Measurements from ENCODE around the gene ZSWIM1.
"Not testable (repeated sequence)": the region's sequence is repeated elsewhere in the genome, so short reads cannot be mapped to it uniquely, and the experiment has no call there.

The ZSWIM1 gene

DNA sequence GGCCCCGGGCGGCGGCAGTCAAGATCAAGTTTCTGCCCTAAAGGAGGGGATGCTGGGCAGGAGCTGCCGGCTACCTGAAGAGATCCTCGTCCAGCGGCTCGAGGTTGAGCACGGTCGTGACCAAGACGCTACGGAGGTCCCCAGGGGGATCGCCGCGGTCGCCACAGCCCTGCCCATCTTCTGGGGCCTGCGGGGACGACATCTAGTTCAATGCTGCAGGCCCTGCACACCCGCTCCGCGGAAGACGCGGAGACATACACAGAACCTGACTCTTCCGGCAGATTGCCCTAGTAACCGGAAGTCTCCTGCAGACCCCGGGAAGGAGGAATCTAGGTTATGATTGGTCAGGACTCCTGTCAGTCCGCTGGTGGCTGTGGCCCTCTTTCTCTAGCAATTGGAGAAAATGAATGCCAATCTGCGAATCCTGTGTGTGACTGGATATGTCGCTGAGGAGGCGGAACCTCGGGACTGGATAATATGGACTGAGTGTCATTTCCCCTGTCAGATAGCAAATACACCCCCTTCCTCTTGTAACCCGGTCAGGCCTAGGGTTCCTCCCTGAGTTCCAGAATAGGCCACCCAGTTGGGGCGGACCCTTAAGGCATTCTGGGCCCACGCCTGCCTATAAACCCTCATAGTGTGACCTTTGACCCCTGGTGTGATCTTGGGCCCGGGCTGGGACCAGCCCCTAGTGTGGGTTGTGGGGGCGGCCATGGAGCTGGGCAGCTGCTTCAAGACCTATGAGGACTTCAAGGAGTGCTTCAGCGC is 23.7 kb upstream of the ZSWIM1 start, which contains the start of the genes ACOT8 and ZSWIM3:
TSS of gene ACOT8 (minus strand) at position 279 of the 768 bp plus-strand sequence. CDS start at position 202, 77 bp downstream.
TSS of gene ZSWIM3 (plus strand) at position 501 of the 768 bp plus-strand sequence. CDS start at position 713, 212 bp downstream.
- peak; percentile 92 for DNase-seq

DNA sequence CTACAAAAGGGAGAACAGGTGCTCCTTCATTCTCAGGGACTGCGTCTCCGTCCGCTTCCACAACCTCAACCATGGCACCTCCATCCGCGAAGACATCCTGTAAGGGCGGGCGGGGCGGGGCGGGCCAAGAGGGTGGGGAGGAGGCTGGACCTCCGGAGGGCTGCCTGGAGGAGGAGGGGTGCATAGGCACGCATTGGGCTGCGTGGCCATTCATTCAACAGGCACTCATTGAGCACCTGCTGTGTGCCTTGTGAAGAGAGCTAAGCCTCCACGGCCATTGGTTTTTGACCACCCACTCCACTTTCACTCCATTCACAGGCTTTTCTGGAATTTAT is 23.2 kb upstream of the ZSWIM1 start:
- peak; percentile 65 for DNase-seq

DNA sequence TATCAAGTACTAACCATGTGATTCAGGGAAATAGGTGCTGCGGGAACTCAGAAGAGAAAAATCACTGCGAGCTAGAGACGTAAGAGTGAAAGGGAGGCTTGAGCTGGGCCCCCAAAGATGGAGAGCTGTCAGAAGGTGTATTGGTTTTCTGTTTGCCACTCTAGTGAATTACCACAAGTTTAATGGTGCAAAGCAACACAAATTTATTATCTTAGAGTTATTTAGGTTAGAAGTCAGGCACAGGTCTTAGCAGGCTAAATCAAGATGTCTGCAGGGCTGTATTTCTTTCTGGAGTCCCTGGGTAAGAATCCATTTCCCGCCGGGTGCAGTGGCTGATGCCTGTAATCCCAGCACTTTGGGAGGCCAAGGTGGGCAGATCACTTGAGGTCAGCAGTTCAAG is 21.1 kb upstream of the ZSWIM1 start:
- no peak for DNase-seq

DNA sequence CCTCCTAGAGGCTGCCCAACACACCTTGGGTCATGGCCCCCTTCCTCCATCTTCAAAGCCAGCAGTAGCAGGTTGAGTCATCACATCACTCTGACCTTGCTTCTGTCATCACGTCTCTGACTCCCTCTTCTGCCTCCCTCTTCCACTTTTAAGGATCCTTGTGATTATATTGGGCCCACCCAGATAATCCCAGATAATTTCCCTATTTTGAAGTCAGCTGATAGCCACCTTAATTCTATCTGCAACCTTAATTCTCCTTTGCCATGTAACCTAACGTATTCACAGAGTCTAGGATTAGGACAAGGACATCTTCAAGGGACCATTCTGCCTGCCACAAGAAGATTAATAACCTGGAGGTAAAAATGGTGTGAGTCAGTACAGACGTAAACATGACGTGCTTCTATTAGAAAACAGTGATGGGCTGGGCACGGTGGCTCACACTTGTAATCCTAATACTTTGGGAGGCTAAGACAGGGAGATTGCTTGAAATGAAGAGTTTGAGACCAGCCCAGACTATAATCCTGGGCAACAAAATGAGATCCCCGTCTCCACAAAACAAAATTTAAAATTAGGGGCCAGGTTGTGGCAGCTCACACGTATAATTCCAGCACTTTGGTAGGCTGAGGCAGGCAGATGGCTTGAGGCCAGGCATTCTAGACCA is 20.3 kb upstream of the ZSWIM1 start:
- no peak for DNase-seq

DNA sequence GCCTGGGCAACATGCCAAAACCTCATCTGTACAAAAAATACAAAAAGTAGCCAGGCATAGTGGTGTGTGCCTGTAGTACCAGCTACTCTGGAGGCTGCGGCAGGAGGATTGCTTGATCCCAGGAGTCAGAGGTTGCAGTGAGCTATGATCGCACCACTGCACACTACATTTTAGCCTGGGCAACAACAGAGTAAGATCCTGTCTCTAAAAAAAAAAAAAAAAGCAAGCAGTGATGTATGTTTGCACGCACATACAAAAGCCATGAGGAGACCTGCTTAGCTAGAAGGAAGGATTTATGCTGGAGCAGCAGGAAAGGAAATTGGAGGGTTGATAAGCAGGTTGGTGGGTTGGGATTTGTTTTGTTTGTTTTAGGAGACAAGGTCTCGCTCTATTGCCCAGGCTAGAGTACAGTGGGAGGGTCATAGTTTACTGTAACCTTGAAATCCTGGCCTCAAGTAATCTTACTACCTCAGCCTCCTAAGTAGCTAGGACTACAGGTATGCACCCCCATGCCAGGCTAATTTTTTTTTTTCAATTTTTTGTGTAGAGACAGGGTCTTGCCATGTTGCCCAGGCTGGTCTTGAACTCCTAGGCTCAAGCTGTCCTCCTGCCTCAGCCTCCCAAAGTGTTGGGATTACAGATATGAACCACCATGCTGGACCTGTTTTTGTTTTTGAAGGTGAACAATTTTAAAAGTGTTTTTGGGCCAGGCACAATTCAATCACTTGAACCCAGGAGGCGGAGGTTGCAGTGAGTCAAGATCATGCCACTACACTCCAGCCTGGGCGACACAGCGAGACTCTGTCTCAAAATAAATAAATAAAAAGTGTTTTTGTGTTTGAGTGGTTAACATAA is 19.6 kb upstream of the ZSWIM1 start:
- no peak for DNase-seq

DNA sequence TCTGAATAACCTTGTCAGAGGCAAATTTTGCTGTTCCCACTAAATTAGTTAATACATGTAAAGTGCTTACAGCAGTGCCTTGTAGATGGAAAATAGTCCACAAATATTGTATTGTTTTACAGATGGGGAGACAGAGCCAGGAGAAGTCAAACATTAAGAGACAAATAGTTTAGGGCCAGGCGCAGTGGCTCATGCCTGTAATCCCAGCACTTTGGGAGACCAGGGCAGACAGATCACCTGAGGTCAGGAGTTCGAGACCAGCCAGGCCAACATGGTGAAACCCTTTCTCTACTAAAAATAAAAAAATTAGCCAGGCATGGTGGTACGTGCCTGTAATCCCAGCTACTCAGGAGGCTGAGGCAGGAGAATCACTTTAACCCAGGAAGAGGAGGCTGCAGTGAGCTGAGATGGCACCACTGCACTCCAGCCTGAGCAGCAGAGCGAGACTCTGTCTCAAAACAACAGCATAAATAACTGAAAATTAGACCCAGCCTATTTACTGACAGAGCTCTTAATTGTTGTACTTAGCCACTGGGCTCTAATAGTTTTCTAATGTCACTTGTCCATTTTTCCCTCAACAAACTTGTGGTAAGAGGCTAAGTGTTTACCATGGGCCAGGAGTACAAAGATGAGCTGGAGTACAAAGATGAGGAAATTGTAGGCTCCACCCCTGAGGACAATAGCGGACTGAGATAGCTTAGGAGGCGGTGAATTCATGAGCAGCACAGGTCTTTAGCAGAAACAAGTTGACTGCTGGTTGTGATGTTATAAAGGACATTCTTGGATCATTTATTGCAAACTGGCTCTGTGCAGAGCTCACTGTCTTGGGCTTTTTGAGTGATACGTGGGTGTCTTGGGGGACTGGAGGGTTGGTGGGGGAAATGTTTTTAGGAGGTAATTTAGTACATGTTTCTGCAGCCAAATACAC is 17.2 kb upstream of the ZSWIM1 start:
- no peak for DNase-seq

DNA sequence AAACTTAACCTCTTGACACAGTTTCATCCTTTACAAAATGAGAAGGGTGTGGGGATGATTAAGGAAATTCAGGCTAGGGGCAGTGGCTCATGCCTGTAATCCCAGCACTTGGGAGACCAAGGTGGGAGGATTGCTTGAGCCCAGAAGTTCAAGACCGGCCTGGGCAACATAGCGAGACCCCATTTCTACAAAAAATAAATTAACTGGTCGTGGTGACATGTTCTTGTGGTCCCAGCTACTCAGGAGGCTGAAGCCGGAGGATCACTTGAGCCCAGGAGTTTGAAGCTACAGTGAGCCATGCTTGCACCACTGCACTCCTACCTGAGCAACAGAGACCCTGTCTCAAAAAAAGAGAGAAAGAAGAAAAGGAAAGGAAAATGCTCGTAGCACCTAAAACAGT is 14.6 kb upstream of the ZSWIM1 start:
- no peak for DNase-seq

DNA sequence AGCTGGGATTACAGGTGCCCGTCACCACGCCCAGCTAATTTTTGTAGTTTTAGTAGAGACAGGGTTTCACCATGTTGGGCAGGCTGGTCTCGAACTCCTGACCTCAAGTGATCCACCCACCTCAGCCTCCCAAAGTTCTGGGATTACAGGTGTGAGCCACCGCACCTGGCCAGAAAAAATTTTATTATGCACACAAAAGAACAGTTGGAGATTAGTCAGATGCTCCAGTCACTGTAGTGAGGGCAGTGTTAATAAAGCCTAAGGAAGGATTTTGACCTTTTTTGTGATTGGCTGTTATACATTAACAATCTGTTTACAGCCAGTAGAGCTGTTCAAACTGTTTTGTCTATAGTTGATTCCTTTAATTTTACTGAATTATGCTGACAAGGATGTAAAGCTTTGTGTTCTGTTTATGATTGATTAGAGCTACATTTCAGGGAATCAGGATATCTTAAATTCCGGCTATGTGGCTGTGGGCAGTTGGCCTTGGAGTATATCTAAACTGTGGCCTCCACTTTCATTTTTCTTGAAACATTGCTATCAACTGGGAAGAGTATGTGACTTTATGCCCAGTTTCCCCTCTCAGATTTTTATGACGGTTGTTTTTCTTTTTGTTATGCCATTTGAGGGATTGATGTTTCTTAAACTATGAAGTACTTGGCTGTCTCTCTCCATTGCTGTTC is 13.8 kb upstream of the ZSWIM1 start:
- DNase-seq, result no peak

DNA sequence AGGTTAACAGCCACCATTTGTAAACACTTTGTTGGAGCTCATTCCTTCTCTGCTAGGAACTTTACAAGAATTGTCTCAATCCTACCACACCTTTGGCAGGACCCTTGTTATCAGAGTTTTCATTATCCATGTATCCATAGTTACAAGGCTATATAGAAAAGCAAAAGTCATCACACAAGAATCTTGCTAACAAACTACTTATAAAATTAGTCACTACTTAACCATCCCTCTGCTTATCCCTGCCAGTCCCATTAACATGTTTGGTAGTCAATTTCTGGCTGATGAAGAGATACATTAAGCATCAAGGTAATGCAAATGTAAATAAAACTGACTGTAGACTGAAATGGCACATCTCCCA is 13.2 kb upstream of the ZSWIM1 start:
- no peak for DNase-seq

DNA sequence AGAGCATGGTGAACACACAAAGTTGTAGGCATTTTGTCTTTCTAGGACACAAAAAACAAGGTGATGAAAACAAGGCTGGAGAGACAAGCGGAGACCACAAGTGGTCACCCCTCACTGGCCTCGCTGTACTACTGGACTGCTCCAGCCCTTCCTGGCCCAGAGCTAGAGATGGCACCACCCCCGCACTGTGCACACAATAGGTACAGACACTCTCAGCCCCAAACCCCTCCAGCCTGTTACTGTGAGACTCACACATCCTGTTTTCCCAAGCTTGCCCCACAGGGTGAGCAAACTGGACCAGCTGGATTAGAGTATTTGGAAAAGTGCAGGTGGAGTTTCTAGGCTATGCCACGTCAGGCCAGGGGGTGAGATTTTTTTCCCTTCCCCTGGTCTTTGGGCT is 8.4 kb upstream of the ZSWIM1 start:
- no peak for DNase-seq

DNA sequence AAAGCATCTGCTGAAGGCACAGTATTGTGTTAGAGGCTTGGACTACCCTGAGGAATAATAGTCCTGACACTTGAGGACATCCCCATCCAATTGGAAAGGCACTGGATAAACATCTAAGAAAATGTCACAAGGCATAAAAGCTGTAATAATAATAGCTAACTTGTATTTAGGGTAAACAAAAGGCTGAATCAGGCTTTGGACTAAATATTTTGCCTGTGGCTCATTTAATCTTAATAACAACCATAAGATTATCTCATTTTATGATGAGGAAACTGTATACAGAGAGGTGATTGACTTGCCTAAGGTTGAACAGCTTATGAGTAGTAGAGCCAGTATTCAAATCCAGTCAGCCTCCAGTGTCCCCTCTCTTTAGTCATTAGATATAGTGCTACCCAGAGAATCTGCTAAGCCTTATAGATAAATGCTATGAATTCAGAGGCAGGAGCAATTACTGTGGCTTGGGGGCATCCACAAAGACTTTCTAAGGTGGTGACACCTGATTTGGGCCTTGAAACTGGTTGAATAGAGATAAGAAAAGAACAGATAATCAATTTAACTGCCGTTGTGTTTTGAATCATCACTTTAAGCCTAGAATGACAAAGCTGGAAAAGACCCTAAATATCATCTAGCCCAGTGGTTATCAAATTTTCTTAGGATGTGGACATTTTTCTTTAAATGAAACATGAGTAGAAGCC is 7.5 kb upstream of the ZSWIM1 start:
- no peak for DNase-seq

DNA sequence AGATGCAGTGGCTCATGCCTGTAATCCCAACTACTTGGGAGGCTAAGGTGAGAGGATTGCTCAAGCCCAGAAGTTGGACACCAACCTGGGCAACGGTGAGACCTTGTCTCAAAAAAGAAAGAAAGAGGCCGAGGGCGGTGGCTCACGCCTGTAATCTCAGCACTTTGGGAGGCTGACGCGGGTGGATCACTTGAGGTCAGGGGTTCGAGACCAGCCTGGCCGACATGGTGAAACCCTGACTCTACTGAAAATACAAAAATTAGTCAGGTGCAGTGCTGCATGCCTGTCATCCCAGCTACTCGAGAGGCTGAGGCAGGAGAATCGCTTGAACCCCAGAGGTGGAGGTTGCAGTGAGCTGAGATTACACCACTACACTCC is 6.9 kb upstream of the ZSWIM1 start:
- not testable (repeated sequence) for DNase-seq

DNA sequence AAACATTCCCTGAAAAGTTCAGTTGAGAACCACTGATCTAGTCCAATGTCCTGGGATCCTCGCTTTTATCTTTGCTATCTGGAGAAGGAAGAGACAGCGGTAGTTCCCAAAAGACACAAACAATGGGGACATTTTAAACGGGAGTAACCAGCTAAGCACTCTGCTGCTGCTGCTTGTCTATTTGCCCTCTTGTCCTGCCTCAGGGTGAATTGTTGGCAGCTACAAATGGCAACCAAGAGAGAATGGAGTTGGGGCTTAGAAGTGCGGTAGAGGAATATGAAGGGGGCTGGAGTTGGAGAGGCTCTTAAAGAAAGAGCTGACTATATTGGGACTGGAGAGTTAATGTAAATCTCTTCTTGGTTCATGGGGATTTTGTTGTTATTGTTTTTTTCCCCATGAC is 6.5 kb upstream of the ZSWIM1 start:
- no peak for DNase-seq

DNA sequence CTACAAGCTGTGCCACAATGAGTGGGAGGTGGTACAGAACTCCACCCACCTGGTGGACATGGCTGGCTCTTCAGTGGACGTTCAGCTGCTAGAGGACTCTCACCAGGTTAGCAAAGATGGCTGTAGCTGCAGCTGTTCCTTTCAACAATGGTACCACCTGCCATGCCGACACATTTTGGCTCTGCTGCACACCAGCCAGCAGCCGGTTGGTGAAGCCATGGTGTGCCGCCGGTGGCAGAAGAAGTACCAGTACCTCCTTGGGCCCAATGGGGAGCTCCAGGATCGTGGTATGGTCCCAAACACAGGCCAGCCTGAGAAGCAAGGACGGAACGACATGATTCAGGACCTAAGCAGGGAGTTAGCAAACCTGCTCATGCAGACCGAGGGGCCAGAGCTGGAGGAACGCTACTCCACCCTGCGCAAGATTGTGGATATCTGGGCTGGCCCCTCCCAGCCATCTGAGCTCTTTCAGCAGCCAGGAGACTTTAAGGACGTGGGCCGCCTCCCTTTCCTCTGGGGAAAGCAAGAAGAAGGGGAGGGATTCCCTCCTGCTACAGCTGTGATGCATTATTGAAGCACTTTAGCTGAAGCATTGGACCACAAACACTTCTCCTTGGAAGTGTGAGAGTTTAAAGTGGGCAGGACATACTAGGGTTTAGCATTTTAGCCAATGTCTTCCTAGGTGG is 2.8 kb upstream of the ZSWIM1 start:
- no peak for DNase-seq

DNA sequence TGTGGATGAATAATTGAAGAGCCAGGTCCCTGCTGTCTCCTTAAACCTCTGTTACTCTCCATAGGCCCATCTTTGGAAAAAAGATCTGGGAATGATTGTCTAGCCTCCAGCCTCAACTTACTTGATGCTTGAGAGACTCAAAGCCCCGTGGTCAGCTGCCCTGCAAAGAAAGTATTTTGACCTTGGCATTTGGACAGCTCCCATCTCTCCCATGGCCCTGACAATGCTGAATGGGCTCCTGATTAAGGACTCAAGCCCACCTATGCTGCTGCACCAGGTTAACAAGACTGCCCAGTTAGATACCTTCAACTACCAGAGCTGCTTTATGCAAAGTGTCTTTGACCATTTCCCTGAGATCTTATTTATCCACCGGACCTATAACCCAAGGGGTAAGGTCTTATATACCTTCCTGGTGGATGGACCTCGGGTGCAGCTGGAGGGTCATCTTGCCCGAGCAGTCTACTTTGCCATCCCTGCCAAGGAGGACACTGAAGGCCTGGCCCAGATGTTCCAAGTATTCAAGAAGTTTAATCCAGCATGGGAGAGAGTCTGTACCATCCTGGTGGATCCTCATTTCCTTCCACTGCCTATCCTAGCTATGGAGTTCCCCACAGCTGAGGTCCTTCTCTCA is 1.6 kb downstream of the ZSWIM1 start:
- no peak for DNase-seq

DNA sequence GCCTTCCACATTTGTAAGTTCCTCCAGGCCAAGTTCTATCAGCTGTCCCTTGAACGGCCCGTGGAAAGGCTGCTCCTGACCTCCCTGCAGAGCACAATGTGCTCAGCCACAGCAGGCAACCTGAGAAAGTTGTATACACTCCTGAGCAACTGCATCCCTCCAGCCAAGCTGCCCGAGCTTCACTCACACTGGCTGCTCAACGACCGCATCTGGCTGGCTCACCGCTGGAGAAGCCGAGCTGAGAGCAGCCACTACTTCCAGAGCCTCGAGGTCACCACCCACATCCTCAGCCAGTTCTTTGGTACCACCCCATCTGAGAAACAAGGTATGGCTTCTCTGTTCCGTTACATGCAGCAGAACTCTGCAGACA is 2.1 kb downstream of the ZSWIM1 start:
- no peak for DNase-seq

DNA sequence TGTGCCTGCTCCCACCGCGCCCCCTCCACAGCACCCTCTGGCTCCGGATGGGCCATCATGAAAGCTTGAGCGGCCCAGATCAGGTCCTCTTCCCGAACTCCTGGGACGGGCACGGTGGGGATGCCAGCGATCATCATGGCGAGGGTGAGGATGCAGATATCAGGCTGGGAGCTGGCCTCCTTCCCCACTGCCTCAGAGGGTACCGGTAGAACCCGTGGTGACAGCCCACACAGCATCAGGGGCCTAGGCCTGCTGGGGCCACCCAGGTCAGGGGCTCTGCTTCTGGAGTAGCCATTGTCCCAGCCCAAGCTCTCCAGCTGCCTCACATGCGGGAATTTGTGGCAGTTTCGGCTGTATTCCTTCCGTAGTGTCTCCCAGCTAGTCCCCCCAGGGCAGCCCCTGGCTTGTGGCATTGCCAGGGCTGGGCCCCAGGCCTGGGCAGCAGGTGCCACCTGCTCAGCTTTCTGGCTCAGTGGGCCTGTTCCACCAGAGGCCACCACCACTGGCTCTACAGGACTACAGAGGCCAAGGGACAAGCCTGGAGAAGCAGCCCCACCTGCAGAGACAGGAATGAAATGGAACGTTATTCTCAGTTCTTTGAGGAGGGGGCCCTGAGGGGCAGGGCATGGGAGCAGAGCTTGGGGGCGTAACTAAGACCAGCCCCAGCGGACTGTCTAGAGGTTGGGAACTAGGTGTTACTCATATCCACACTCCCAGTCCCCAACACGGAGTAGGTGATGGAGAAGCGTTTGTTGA is 5.7 kb downstream of the ZSWIM1 start:
- no peak for DNase-seq

DNA sequence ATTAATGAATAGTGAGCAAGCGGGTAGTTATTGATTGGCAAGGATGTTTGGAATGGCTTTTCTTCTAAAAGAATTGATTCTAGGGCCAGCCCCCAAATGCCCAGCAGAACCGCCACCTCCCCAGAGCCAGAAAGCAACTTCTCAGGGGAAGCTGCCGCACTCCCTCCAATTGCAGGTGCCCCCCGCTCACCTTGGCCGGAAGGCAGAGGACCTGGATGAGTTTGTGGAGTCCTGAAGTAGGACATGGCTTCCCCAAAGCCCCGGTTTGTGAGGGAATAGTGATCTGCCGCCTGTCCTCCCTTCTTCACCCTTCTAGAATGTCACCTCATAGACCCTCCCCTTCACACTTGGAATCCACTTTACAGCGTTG is 6.3 kb downstream of the ZSWIM1 start, which contains the start of gene SPATA25:
TSS of gene SPATA25 (minus strand) at position 277 of the 370 bp plus-strand sequence. CDS start at position 245, 32 bp downstream.
- no peak for DNase-seq

DNA sequence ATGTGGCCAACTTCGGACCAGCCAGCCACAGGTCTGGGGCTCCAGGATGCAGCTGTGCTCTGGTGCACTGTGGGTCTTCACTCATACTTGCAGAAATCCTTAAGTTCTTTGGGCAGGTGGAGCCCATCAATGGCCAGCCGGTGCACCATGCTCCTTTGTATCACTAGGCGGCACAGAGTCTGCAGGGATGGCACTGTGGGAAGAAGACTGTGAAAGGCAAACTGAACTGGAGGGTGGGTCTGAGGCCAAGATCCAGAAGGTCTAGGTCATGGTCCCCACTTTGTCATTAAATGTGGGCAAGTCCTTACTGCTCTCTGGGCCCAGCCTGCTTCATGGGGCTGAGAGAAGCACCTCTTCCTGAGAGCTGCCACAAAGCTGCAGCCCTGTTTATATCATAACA is 7.7 kb downstream of the ZSWIM1 start:
- DNase-seq, result no peak
